ENCODE results near the gene INTS11. TPM values are rescaled to one million over a fixed set of nuclear protein-coding genes. Genes with fewer than 3 reads are reported as not detected.

INTS11 gene
- total and polyA plus RNA-seq, 7 experiments from 2014 or later, result 62.8 to 187 (median 134) TPM

DNA sequence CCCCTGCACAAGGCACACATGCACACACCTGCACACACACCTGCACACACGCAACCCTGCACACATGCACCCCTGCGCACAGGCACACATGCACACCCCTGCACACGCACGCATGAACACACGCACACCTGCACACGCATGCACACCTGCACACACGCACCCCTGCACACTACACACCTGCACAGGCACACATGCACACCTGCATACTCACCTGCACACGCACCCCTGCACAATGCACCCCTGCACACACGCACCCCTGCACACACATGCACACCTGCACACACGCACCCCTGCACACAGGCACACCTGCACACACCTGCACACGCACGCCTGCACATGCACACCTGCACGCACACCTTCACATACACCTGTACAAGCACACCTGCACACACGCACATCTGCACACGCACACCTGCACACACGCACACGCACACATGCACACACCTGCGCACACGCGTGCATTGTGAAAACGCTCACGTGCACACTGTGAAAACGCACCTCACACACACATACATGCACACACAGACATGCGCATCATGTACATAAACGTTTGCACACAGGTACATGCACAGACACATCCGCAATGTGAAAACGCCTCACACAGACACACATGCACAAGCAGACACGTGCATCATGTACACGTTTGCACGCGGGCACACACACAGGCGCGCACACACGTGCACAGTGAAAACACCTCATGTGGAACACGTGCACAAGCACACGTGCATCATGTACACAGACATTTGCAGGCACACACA lies 16.5 kb upstream of the INTS11 start:
- Histone ChIP-seq H3K27me3 (ENCODE audit: control insufficient read depth in 2 of 2, insufficient read depth in 2 of 2, low read length in 2 of 2) (no peaks in the 10 kb centered on the region), H3K4me1 (ENCODE audit: control insufficient read depth in 2 of 2, insufficient read depth in 2 of 2, low read length in 2 of 2) (no peaks in the 10 kb centered on the region), H3K36me3 (ENCODE audit: control insufficient read depth in 2 of 3, insufficient read depth in 3 of 3, low read length in 3 of 3) (peaks cover 0 to 29% (median 0%) of the 10 kb centered on the region in 3 experiments), H3K27ac (ENCODE audit: low read depth, low read length) (no peak overlapping the region), H3K4me3 (ENCODE audit: low read length) (no peak overlapping the region), H3K9me3 (ENCODE audit: control insufficient read depth in 2 of 3, low read length in 3 of 3) (no peaks in the 10 kb centered on the region)
- POLR2A ChIA-PET, result no interaction called here
- CTCF ChIA-PET, result no interaction called here
- Mint-ChIP-seq H3K4me1 (peaks cover 0 to 7% (median 0%) of the 10 kb centered on the region in 7 donors), H3K27ac (peak overlapping the region in 2 of 9 donors; percentile 6 to 19), H3K36me3 (peaks cover 0 to 11% (median 4%) of the 10 kb centered on the region in 5 donors), H3K9me3 (peaks cover 0 to 4% (median 0%) of the 10 kb centered on the region in 11 donors), H3K27me3 (no peaks in the 10 kb centered on the region), H3K4me3 (no peak overlapping the region)
- ATAC-seq (no peak), DNase-seq (no peak)
- intact Hi-C loops (cut with micrococcal nuclease), result no loop called here

DNA sequence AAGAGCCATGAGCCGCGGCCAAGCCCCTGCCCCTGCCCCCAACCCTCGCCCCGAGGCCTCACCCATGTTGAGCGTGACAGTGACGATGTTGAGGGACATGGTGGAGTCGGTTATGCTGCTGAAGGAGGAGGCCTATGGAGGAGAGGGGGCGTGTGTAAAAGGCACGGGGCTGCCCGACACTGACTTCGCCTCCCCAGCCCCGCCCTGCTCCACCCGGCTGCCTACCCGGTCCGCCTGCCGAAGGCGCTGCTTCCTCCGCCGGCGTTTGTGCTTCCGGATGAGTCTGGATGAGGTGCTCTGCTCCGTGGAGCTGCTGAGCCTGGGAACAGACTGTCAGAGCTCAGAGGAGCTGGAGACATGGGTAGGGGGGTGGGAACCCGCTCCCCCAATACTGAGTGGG lies 15.7 kb upstream of the INTS11 start:
- ATAC-seq (no peak), DNase-seq (no peak)
- no peak overlapping the region for H3K27ac ChIP-seq (ENCODE audit: low read depth, low read length)
- no peaks in the 10 kb centered on the region for H3K27me3 Mint-ChIP-seq
- ChIA-PET CTCF (no interaction called here), POLR2A (no interaction called here)
- no peaks in the 10 kb centered on the region for H3K9me3 ChIP-seq (ENCODE audit: control insufficient read depth in 2 of 3, low read length in 3 of 3)
- H3K4me1 ChIP-seq (ENCODE audit: control insufficient read depth in 2 of 2, insufficient read depth in 2 of 2, low read length in 2 of 2), result no peaks in the 10 kb centered on the region
- peaks cover 0 to 7% (median 0%) of the 10 kb centered on the region in 7 donors for H3K4me1 Mint-ChIP-seq
- H3K27me3 ChIP-seq (ENCODE audit: control insufficient read depth in 2 of 2, insufficient read depth in 2 of 2, low read length in 2 of 2), result no peaks in the 10 kb centered on the region
- intact Hi-C loops (cut with micrococcal nuclease), result no loop called here
- H3K4me3 ChIP-seq (ENCODE audit: low read length), result no peak overlapping the region
- H3K27ac Mint-ChIP-seq, result no peak overlapping the region
- peaks cover 0 to 4% (median 0%) of the 10 kb centered on the region in 11 donors for H3K9me3 Mint-ChIP-seq
- H3K4me3 Mint-ChIP-seq, result no peak overlapping the region
- peaks cover 0 to 11% (median 4%) of the 10 kb centered on the region in 5 donors for H3K36me3 Mint-ChIP-seq
- peaks cover 0 to 29% (median 0%) of the 10 kb centered on the region in 3 experiments for H3K36me3 ChIP-seq (ENCODE audit: control insufficient read depth in 2 of 3, insufficient read depth in 3 of 3, low read length in 3 of 3)

DNA sequence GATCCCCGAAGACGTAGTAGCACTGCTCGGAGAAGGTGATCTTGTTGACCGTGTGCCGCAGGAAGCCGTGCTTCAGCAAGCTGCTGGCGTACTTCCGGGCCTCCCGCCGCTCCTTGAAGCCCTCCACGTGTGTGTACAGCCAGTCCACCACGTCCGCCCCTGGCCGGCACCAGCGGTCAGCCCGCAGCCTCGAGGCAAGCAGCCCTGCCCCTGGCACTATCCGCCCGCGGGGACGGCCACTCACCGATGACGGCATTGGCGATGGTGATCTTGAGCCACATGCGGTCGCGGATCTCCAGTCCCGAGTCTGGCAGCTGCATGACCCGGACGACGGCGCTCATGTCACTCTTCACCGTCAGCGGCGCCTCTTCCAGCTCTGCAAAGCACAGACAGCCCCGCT lies 13.8 kb upstream of the INTS11 start:
- peaks cover 0 to 11% (median 4%) of the 10 kb centered on the region in 5 donors for H3K36me3 Mint-ChIP-seq
- no peaks in the 10 kb centered on the region for H3K27me3 Mint-ChIP-seq
- no peak overlapping the region for H3K4me3 Mint-ChIP-seq
- Histone ChIP-seq H3K4me1 (ENCODE audit: control insufficient read depth in 2 of 2, insufficient read depth in 2 of 2, low read length in 2 of 2) (no peaks in the 10 kb centered on the region), H3K27me3 (ENCODE audit: control insufficient read depth in 2 of 2, insufficient read depth in 2 of 2, low read length in 2 of 2) (no peaks in the 10 kb centered on the region), H3K4me3 (ENCODE audit: low read length) (no peak overlapping the region), H3K9me3 (ENCODE audit: control insufficient read depth in 2 of 3, low read length in 3 of 3) (no peaks in the 10 kb centered on the region), H3K27ac (ENCODE audit: low read depth, low read length) (no peak overlapping the region), H3K36me3 (ENCODE audit: control insufficient read depth in 2 of 3, insufficient read depth in 3 of 3, low read length in 3 of 3) (peaks cover 0 to 29% (median 0%) of the 10 kb centered on the region in 3 experiments)
- intact Hi-C loops (cut with micrococcal nuclease), result no loop called here
- peaks cover 0 to 5% (median 0%) of the 10 kb centered on the region in 7 donors for H3K4me1 Mint-ChIP-seq
- POLR2A ChIA-PET, result no interaction called here
- no peak overlapping the region for H3K27ac Mint-ChIP-seq
- CTCF ChIA-PET, result no interaction called here
- H3K9me3 Mint-ChIP-seq, result peaks cover 0 to 4% (median 0%) of the 10 kb centered on the region in 11 donors
- DNase-seq, result no peak
- no peak for ATAC-seq

DNA sequence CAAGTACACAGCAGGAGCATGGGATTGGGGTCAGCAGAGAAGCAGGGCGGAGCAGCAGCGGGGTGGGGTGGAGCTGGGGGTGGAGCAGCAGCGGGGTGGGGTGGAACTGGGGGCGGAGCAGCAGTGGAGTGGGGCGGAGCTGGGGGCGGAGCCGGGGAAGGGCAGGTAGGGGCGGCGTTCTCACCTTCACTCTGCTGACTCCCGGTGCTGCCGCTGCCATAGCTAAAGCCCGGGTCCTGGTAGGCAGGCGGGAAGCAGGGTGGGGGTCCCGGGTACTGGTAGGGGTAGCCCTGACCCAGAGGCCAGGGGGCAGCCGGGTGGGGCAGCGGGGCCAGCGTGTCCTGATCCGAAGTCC lies 13.3 kb upstream of the INTS11 start:
- ChIA-PET POLR2A (no interaction called here), CTCF (no interaction called here)
- no peaks in the 10 kb centered on the region for H3K4me1 ChIP-seq (ENCODE audit: control insufficient read depth in 2 of 2, insufficient read depth in 2 of 2, low read length in 2 of 2)
- ATAC-seq (peak; percentile 60), DNase-seq (peak in 2 of 9 donors; percentile 31 to 62)
- no peak overlapping the region for H3K4me3 ChIP-seq (ENCODE audit: low read length)
- Mint-ChIP-seq H3K4me3 (no peak overlapping the region), H3K27me3 (no peaks in the 10 kb centered on the region), H3K36me3 (peaks cover 0 to 11% (median 4%) of the 10 kb centered on the region in 5 donors), H3K4me1 (peaks cover 0 to 2% (median 0%) of the 10 kb centered on the region in 7 donors), H3K27ac (no peak overlapping the region), H3K9me3 (peaks cover 0 to 4% (median 0%) of the 10 kb centered on the region in 11 donors)
- intact Hi-C loops (cut with micrococcal nuclease), result no loop called here
- peaks cover 0 to 29% (median 0%) of the 10 kb centered on the region in 3 experiments for H3K36me3 ChIP-seq (ENCODE audit: control insufficient read depth in 2 of 3, insufficient read depth in 3 of 3, low read length in 3 of 3)
- no peak overlapping the region for H3K27ac ChIP-seq (ENCODE audit: low read depth, low read length)
- H3K9me3 ChIP-seq (ENCODE audit: control insufficient read depth in 2 of 3, low read length in 3 of 3), result no peaks in the 10 kb centered on the region
- no peaks in the 10 kb centered on the region for H3K27me3 ChIP-seq (ENCODE audit: control insufficient read depth in 2 of 2, insufficient read depth in 2 of 2, low read length in 2 of 2)

DNA sequence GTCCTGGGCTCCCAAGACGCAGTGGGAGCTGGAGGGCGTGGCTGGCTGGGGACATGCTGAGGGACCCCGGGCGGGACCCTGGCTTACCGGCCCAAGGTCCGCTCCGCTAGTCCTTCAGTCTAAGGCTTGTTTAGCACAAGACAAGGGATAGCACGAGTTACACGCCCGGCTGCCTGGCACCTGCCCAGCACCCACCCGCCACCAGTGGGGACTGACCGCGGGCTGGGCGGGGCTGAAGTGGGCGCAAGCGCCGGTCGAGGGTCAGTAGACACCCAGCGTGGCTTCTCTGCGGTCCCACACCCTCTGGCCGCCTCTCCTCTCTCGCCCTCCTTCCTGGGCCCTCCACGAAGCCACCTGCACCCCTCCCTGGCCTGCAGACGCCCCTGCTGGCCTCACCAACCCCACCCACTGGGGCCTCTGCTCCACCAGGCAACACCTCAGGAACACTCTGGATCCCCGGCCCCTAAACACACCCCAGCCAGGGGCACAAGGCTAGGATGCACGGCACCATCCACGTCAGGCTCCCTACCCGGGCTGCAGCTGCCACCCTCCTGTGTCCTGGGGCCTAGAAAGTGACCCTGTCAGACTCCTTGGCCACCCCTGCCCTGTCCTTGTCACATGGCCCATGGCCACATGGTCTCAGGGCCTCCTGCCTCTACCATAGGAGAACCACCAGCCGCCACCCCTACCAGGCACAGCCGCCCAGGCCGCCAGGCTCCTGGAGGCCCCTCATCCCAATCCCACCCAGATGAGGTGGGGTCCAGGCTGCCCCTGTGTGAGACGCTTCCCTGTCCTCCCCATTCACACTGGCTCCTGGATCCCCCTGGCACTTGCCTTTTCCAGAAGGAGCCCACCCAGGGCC lies 12.7 kb upstream of the INTS11 start:
- no peak overlapping the region for H3K27ac Mint-ChIP-seq
- Histone ChIP-seq H3K27me3 (ENCODE audit: control insufficient read depth in 2 of 2, insufficient read depth in 2 of 2, low read length in 2 of 2) (no peaks in the 10 kb centered on the region), H3K36me3 (ENCODE audit: control insufficient read depth in 2 of 3, insufficient read depth in 3 of 3, low read length in 3 of 3) (peaks cover 0 to 29% (median 0%) of the 10 kb centered on the region in 3 experiments), H3K4me1 (ENCODE audit: control insufficient read depth in 2 of 2, insufficient read depth in 2 of 2, low read length in 2 of 2) (no peaks in the 10 kb centered on the region), H3K27ac (ENCODE audit: low read depth, low read length) (no peak overlapping the region), H3K4me3 (ENCODE audit: low read length) (no peak overlapping the region), H3K9me3 (ENCODE audit: control insufficient read depth in 2 of 3, low read length in 3 of 3) (no peaks in the 10 kb centered on the region)
- ChIA-PET POLR2A (interaction anchor here (1.3 kb wide), 1 partner anchor 12 kb away, joined by 3 read pairs; no protein-coding TSS in a partner anchor), CTCF (no interaction called here)
- no peaks in the 10 kb centered on the region for H3K27me3 Mint-ChIP-seq
- no peak overlapping the region for H3K4me3 Mint-ChIP-seq
- intact Hi-C loops (cut with micrococcal nuclease), result no loop called here
- H3K9me3 Mint-ChIP-seq, result peaks cover 0 to 4% (median 0%) of the 10 kb centered on the region in 11 donors
- DNase-seq (no peak), ATAC-seq (no peak)
- no peaks in the 10 kb centered on the region for H3K4me1 Mint-ChIP-seq
- H3K36me3 Mint-ChIP-seq, result peaks cover 0 to 11% (median 4%) of the 10 kb centered on the region in 5 donors

DNA sequence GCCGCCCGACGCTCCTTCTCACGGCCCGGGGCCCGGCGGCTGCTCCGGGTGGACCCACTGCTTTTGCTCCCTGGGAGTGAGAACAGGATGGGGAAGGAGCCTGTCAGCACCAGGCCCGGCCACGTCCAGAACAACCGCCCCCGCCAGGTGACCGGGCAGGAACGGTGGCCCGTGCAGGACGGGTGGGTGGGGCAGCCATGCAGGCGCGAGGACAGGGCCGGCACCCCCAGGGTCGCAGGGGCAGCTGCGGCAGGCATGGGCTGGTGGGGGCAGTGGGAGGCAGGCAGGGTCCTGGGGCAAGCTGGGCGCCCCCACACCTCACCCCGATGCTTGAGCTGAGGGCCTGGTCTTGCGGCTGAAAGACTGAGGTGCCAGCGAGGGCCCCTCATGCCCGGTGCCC lies 12.0 kb upstream of the INTS11 start:
- no peaks in the 10 kb centered on the region for H3K4me1 ChIP-seq (ENCODE audit: control insufficient read depth in 2 of 2, insufficient read depth in 2 of 2, low read length in 2 of 2)
- no peaks in the 10 kb centered on the region for H3K4me1 Mint-ChIP-seq
- H3K36me3 ChIP-seq (ENCODE audit: control insufficient read depth in 2 of 3, insufficient read depth in 3 of 3, low read length in 3 of 3), result peaks cover 0 to 29% (median 0%) of the 10 kb centered on the region in 3 experiments
- intact Hi-C loops (cut with micrococcal nuclease), result no loop called here
- no peak overlapping the region for H3K27ac Mint-ChIP-seq
- peaks cover 0 to 11% (median 4%) of the 10 kb centered on the region in 5 donors for H3K36me3 Mint-ChIP-seq
- no peak overlapping the region for H3K27ac ChIP-seq (ENCODE audit: low read depth, low read length)
- no peak overlapping the region for H3K4me3 ChIP-seq (ENCODE audit: low read length)
- CTCF ChIA-PET, result no interaction called here
- DNase-seq (no peak), ATAC-seq (no peak)
- H3K9me3 Mint-ChIP-seq, result peaks cover 0 to 4% (median 0%) of the 10 kb centered on the region in 11 donors
- POLR2A ChIA-PET, result interaction anchor here (1.3 kb wide), 2 partner anchors 11 to 12 kb away, joined by 3 read pairs; no protein-coding TSS in a partner anchor
- no peaks in the 10 kb centered on the region for H3K27me3 Mint-ChIP-seq
- H3K27me3 ChIP-seq (ENCODE audit: control insufficient read depth in 2 of 2, insufficient read depth in 2 of 2, low read length in 2 of 2), result no peaks in the 10 kb centered on the region
- no peak overlapping the region for H3K4me3 Mint-ChIP-seq
- H3K9me3 ChIP-seq (ENCODE audit: control insufficient read depth in 2 of 3, low read length in 3 of 3), result no peaks in the 10 kb centered on the region

All from naive thymus-derived CD4-positive, alpha-beta T cell (primary cell).